Psoas muscle (tissue), 8 donors: ENCODE data around the gene OR51B2. TPM values are rescaled to one million over a fixed set of nuclear protein-coding genes. Genes with fewer than 3 reads are reported as not detected.

Experiments used
- ATAC-seq, 4 donors: fragments of 200-7000 bp; cut with Tn5 transposase; one replicate each; pipeline ENCODE4 v1.9.1; 2020; ENCODE audit warnings: moderate library complexity in 3 of 4, mild to moderate bottlenecking in 2 of 4
- DNase-seq, 2 donors: peaks; one replicate each; pipeline ENCODE4 v3.0.0-alpha.2; 2020
- H3K27ac ChIP-seq: fragments of 200-600 bp; one replicate; pipeline ENCODE4 v1.8.0; 2022
- H3K27me3 ChIP-seq, 3 donors: fragments of 200-600 bp in 1 of 3; one replicate each; pipeline versions ENCODE4 v1.6.1 to v1.8.0; 2013 to 2022; ENCODE audit warnings: low read length in 2 of 3, mild to moderate bottlenecking in 2 of 3, moderate library complexity in 1 of 3; ENCODE audit not compliant: insufficient read depth in 3 of 3
- H3K36me3 ChIP-seq, 2 donors: fragments of 200-600 bp in 1 of 2; one replicate each; pipeline versions ENCODE4 v1.6.1 to v1.8.0; 2013 to 2022; ENCODE audit warnings: low read depth in 1 of 2, mild to moderate bottlenecking in 1 of 2, moderate library complexity in 1 of 2; ENCODE audit not compliant: insufficient read depth in 1 of 2
- H3K4me1 ChIP-seq: fragments of 200-600 bp; one replicate; pipeline ENCODE4 v1.8.0; 2022
- H3K4me3 ChIP-seq: fragments of 200-600 bp; one replicate; pipeline ENCODE4 v1.8.0; 2022; ENCODE audit warnings: mild to moderate bottlenecking
- H3K9me3 ChIP-seq: fragments of 200-600 bp; one replicate; pipeline ENCODE4 v1.8.0; 2022
- CTCF ChIP-seq: fragments of 200-600 bp; IDR thresholded peaks from one replicate; pipeline ENCODE4 v1.8.0; 2022; ENCODE audit warnings: antibody characterized with exemption
- WGBS, 3 donors: extraction: QIAGEN DNeasy Blood & Tissue Kit; methylation state at CpG; one replicate each; pipeline versions ENCODE4 v1.1.6 to v1.1.7; 2013; 5-methylcytosine and 5-hydroxymethylcytosine counted together
- intact Hi-C, 2 donors: fragments of 100-400 bp; cut with DNase I; formaldehyde crosslinking; loops; one replicate each; pipeline versions ENCODE4 v1.11.0 to v1.14.2; 2022
- polyA plus RNA-seq, 3 donors: library from polyadenylated mRNA; stranded (reverse); fragments of 200-250 nt; gene quantifications; one replicate each; pipeline ENCODE4 v1.2.3, GENCODE V29; 2013
- total RNA-seq, 4 donors: library from RNA; stranded (reverse); fragmentation: NEBNext Ultra II Directional in 2 of 4; extraction: Animal tissue kit (Norgen Biotek cat#: 25700) in 2 of 4; gene quantifications; one replicate each; pipeline versions ENCODE4 v1.2.1 to v1.2.4, GENCODE V29; 2021 to 2023
- donor health status: healthy with polysubstance abuse.
- donor health status: DM: no; HTN: no; CAD: no; lungs with moderate emphysema.
- donor health status: Bipolar disorder and iron deficiency.
- donor health status: healthy.
- donor health status: DM: yes; HTN: yes; CAD: no.
- donor health status: DM: no; HTN: no; CAD: no.
- donor health status: DM: no; HTN: no; CAD: no.
- donor health status: DM: yes; HTN: yes; CAD: no.

The OR51B2 gene
- total and polyA plus RNA-seq, 7 donors = not detected

GRCh38 chr11:5275369-5276110 is 48.6 kb downstream of the OR51B2 start:
- Histone ChIP-seq H3K27ac (no peak overlapping the region), H3K4me3 (no peak overlapping the region)
- WGBS, 3 donors = 75 to 79% (median 78%) methylated on average over 6 of the region's 6 CpGs

GRCh38 chr11:5274395-5274794 is 49.7 kb downstream of the OR51B2 start:
- ATAC-seq = no peak
- Histone ChIP-seq H3K27ac (no peak overlapping the region), H3K4me3 (no peak overlapping the region), H3K27me3 (no peaks in the 10 kb centered on the region), H3K4me1 (no peaks in the 10 kb centered on the region), H3K36me3 (no peaks in the 10 kb centered on the region), H3K9me3 (no peaks in the 10 kb centered on the region)
- no peak for DNase-seq
- WGBS, 3 donors = 67 to 70% (median 69%) methylated on average over 5 of the region's 5 CpGs
- intact Hi-C loops = no loop called here
- TF ChIP-seq CTCF = no peak

More at GRCh38 chr11:5275369-5276110, 48.6 kb downstream of the OR51B2 start:
- Histone ChIP-seq H3K36me3 (no peaks in the 10 kb centered on the region), H3K27me3 (no peaks in the 10 kb centered on the region), H3K9me3 (no peaks in the 10 kb centered on the region), H3K4me1 (no peaks in the 10 kb centered on the region)
- no peak for TF ChIP-seq CTCF
- DNase-seq (no peak), ATAC-seq (no peak)
- intact Hi-C loops = no loop called here

Other genes with a start within 250 kb of the OR51B2 start
- gene OR52A5, start 185.9 kb downstream of the OR51B2 start, total RNA-seq = not detected
- gene OR52A5, start 185.9 kb downstream of the OR51B2 start, polyA plus RNA-seq = not detected
- gene OR52A1, start 169.5 kb downstream of the OR51B2 start, total RNA-seq = not detected
- not detected for gene OR52A1, start 169.5 kb downstream of the OR51B2 start, polyA plus RNA-seq
- not detected for gene OR51V1, start 123.6 kb downstream of the OR51B2 start, total RNA-seq
- not detected for gene OR51V1, start 123.6 kb downstream of the OR51B2 start, polyA plus RNA-seq
- gene HBB, start 97.2 kb downstream of the OR51B2 start, total RNA-seq = 1,000 to 10,000 TPM in 1 of 4 donors, 100 to 1,000 TPM in 1, 10 to 100 TPM in 2; 22.9 to 2,413 (median 247) TPM
- gene HBB, start 97.2 kb downstream of the OR51B2 start, polyA plus RNA-seq = 10 to 100 TPM in 2 of 3 donors, 1 to 10 TPM in 1; 7.8 to 16.1 (median 11.3) TPM
- gene HBD, start 89.8 kb downstream of the OR51B2 start, total RNA-seq = 1 to 10 TPM in 2 of 4 donors, not detected in 2; 1.6 to 6.2 TPM
- under 1 TPM in 1 of 3 donors, not detected in 2; 0.17 TPM for gene HBD, start 89.8 kb downstream of the OR51B2 start, polyA plus RNA-seq
- gene HBG1, start 74.4 kb downstream of the OR51B2 start, total RNA-seq = 1 to 10 TPM in 1 of 4 donors, not detected in 3; 1.3 TPM
- gene HBG1, start 74.4 kb downstream of the OR51B2 start, polyA plus RNA-seq = not detected
- 1 to 10 TPM in 1 of 4 donors, not detected in 3; 1.0 TPM for gene HBG2, start 69.5 kb downstream of the OR51B2 start, total RNA-seq
- not detected for gene HBG2, start 69.5 kb downstream of the OR51B2 start, polyA plus RNA-seq
- gene HBE1, start 54.4 kb downstream of the OR51B2 start, total RNA-seq = not detected
- not detected for gene HBE1, start 54.4 kb downstream of the OR51B2 start, polyA plus RNA-seq
- gene OR51B4, start 22.4 kb downstream of the OR51B2 start, total RNA-seq = not detected
- not detected for gene OR51B4, start 22.4 kb downstream of the OR51B2 start, polyA plus RNA-seq
- not detected for gene OR51B5, start 19.2 kb upstream of the OR51B2 start, total RNA-seq
- gene OR51B5, start 19.2 kb upstream of the OR51B2 start, polyA plus RNA-seq = not detected
- gene OR51B6, start 27.2 kb upstream of the OR51B2 start, total RNA-seq = not detected
- gene OR51B6, start 27.2 kb upstream of the OR51B2 start, polyA plus RNA-seq = not detected
- gene OR51M1, start 59.5 kb upstream of the OR51B2 start, total RNA-seq = not detected
- gene OR51M1, start 59.5 kb upstream of the OR51B2 start, polyA plus RNA-seq = not detected
- gene OR51Q1, start 97.8 kb upstream of the OR51B2 start, total RNA-seq = not detected
- not detected for gene OR51Q1, start 97.8 kb upstream of the OR51B2 start, polyA plus RNA-seq
- gene OR51I1, start 117.2 kb upstream of the OR51B2 start, total RNA-seq = not detected
- gene OR51I1, start 117.2 kb upstream of the OR51B2 start, polyA plus RNA-seq = not detected
- gene OR51I2, start 125.0 kb upstream of the OR51B2 start, total RNA-seq = not detected
- gene OR51I2, start 125.0 kb upstream of the OR51B2 start, polyA plus RNA-seq = not detected
- gene OR52D1, start 164.4 kb upstream of the OR51B2 start, total RNA-seq = not detected
- not detected for gene OR52D1, start 164.4 kb upstream of the OR51B2 start, polyA plus RNA-seq
- gene UBQLN3, start 185.7 kb upstream of the OR51B2 start, total RNA-seq = not detected
- not detected for gene UBQLN3, start 185.7 kb upstream of the OR51B2 start, polyA plus RNA-seq
- gene UBQLNL, start 192.4 kb upstream of the OR51B2 start, total RNA-seq = not detected
- gene UBQLNL, start 192.4 kb upstream of the OR51B2 start, polyA plus RNA-seq = under 1 TPM in 2 of 3 donors, not detected in 1; 0.01 to 0.04 TPM
- gene OR52H1, start 224.2 kb upstream of the OR51B2 start, total RNA-seq = not detected
- gene OR52H1, start 224.2 kb upstream of the OR51B2 start, polyA plus RNA-seq = not detected